Posterior cingulate gyrus (tissue), 11 donors: ENCODE data around the gene STUB1.
"Not testable (repeated sequence)": the region's sequence is repeated elsewhere in the genome, so short reads cannot be mapped to it uniquely, and the experiment has no call there.

Source experiments
- DNase-seq, 10 donors: peaks; one replicate each; pipeline versions ENCODE4 v3.0.0 to v3.0.0-alpha.2; 2020 to 2021; ENCODE audit warnings: mixed read lengths in 3 of 10
- intact Hi-C: fragments of 100-400 bp; cut with DNase I; formaldehyde crosslinking; loops from one replicate; pipeline ENCODE4 v1.15.1; 2023

The STUB1 gene

GRCh38 chr16:691242-691641, 11.0 kb downstream of the STUB1 start:
- DNase-seq, intact Hi-C loops: not testable (repeated sequence)

GRCh38 chr16:692356-693108, 12.3 kb downstream of the STUB1 start:
- intact Hi-C loops = no loop called here
- DNase-seq = no peak

GRCh38 chr16:693364-693763, 13.2 kb downstream of the STUB1 start:
- intact Hi-C loops = no loop called here
- no peak for DNase-seq

- DNase-seq = no peak
- intact Hi-C loops = no loop called here
These were observed 13.6 kb downstream of the STUB1 start for GRCh38 chr16:693766-694165.

GRCh38 chr16:694187-694862, 14.1 kb downstream of the STUB1 start:
- intact Hi-C loops = no loop called here

GRCh38 chr16:694863-695354, 14.7 kb downstream of the STUB1 start:
- peak in 1 of 10 donors; percentile 69 for DNase-seq
- intact Hi-C loops = no loop called here

More at GRCh38 chr16:694187-694862, 14.1 kb downstream of the STUB1 start:
- peak in 1 of 10 donors; percentile 70 for DNase-seq

- intact Hi-C loops = no loop called here
- DNase-seq = peak in 8 of 10 donors; percentile 63 to 96 (median 76)
These were observed 15.3 kb downstream of the STUB1 start for GRCh38 chr16:695355-696089.

GRCh38 chr16:698911-699671, 18.9 kb downstream of the STUB1 start:
- intact Hi-C loops = no loop called here

GRCh38 chr16:700684-701584, 20.7 kb downstream of the STUB1 start:
- DNase-seq = no peak
- intact Hi-C loops = no loop called here

More at GRCh38 chr16:698911-699671, 18.9 kb downstream of the STUB1 start:
- no peak for DNase-seq

GRCh38 chr16:702341-702740, 22.1 kb downstream of the STUB1 start:
- no peak for DNase-seq
- intact Hi-C loops = no loop called here

- intact Hi-C loops = no loop called here
- DNase-seq = peak in 4 of 10 donors; percentile 53 to 92 (median 83)
These were observed 23.2 kb downstream of the STUB1 start for GRCh38 chr16:703406-703805.

GRCh38 chr16:704047-704446, 23.8 kb downstream of the STUB1 start:
- intact Hi-C loops = no loop called here
- no peak for DNase-seq

- intact Hi-C loops = no loop called here
- no peak for DNase-seq
These were observed 24.6 kb downstream of the STUB1 start for GRCh38 chr16:704552-705380.

GRCh38 chr16:705431-706188, 25.4 kb downstream of the STUB1 start, which contains the start of gene FBXL16:
FBXL16 (minus strand) TSS chr16:705801; CDS start chr16:697405, 8,396 bp downstream.
- intact Hi-C loops = no loop called here
- DNase-seq = peak in 8 of 10 donors; percentile 64 to 96 (median 75)

- no peak for DNase-seq
- intact Hi-C loops = no loop called here
These were observed 26.2 kb downstream of the STUB1 start for GRCh38 chr16:706189-707061.

GRCh38 chr16:707062-707538, 26.9 kb downstream of the STUB1 start:
- intact Hi-C loops = no loop called here
- DNase-seq = no peak
